Limb (tissue), 2 donors: ENCODE results near the gene UBE2O.

Source experiments
- DNase-seq, 2 donors: peaks; one replicate each; pipeline ENCODE4 v3.0.0-alpha.2; 2016; ENCODE audit errors: extremely low spot score in 2 of 2

UBE2O gene

GRCh38 chr17:76391200-76391715 is 61.7 kb downstream of the UBE2O start:
- no peak for DNase-seq

DNA sequence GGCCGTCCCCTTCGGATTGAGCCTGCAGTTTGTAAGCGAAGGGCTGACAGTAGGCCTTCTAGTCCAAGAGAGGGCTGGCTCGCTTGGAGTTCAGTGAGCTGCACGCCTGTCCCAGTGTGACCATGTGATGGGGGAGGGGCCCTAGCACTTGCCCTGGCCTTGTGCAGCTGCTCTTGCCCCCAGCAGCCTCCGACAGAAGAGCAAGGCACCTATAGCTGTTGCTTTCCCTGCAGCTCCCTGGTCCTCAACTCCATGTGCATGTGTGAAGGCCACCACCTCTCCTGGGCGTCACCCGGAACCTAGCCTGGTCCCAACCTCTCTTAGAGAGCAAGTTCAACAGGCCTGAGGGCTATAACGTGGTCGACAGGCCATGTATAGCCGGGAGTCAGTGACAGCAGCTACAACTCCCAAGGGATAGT is 62.9 kb downstream of the UBE2O start:
- DNase-seq: no peak

DNA sequence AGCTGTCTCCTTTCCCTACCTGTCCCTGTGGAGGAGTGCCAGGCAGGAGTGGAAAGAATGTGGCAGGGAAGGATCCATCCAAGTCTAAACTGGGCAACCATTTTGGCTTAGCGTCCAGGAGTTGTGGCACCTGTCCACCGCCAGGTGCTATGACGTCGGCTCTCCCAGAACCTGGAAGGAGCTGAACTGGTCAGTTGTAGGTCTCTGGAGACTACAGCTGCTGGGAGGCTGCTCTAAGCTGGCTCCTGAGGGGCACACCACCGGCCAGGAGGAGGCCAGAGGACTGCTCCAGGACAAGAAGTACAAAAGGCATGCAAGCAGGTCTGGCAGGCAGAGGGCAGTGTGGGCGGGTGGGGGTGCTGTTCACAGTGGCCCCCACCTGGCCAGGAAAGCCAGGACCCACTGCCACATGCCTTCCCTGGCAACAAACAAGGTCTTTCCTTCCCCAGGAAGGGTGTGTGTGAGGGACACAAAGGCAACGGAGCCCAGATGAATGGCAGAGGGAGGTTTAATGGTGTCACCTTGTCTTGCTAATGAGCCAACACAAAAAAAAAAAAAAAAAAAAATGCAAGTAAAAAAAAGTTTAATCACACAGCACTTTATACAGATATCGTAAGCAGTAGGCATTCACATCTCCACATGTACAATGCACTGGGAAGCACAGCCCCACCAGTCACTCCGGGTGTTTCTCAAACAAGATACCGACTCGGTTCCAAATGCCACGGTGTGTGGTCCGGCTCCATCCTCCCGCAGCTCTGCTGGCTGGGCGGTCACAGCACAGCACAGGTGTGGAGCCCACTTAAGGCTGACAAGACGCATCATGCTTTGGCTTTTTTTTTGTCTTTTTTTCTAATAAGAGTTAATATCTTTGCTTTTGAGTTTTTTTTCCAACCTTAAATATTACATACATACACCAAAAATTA is 63.7 kb downstream of the UBE2O start:
- no peak for DNase-seq

DNA sequence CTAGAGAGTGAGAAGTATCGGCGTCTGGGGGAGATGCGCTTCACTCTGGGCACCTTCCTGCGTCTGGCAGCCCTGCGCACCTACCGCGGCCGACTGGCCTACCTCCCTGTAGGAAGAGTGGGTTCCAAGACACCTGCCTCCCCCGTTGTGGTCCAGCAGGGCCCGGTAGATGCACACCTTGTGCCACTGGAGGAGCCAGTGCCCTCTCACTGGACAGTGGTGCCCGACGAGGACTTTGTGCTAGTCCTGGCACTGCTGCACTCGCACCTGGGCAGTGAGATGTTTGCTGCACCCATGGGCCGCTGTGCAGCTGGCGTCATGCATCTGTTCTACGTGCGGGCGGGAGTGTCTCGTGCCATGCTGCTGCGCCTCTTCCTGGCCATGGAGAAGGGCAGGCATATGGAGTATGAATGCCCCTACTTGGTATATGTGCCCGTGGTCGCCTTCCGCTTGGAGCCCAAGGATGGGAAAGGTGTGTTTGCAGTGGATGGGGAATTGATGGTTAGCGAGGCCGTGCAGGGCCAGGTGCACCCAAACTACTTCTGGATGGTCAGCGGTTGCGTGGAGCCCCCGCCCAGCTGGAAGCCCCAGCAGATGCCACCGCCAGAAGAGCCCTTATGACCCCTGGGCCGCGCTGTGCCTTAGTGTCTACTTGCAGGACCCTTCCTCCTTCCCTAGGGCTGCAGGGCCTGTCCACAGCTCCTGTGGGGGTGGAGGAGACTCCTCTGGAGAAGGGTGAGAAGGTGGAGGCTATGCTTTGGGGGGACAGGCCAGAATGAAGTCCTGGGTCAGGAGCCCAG is 65.8 kb downstream of the UBE2O start:
- no peak for DNase-seq

DNA sequence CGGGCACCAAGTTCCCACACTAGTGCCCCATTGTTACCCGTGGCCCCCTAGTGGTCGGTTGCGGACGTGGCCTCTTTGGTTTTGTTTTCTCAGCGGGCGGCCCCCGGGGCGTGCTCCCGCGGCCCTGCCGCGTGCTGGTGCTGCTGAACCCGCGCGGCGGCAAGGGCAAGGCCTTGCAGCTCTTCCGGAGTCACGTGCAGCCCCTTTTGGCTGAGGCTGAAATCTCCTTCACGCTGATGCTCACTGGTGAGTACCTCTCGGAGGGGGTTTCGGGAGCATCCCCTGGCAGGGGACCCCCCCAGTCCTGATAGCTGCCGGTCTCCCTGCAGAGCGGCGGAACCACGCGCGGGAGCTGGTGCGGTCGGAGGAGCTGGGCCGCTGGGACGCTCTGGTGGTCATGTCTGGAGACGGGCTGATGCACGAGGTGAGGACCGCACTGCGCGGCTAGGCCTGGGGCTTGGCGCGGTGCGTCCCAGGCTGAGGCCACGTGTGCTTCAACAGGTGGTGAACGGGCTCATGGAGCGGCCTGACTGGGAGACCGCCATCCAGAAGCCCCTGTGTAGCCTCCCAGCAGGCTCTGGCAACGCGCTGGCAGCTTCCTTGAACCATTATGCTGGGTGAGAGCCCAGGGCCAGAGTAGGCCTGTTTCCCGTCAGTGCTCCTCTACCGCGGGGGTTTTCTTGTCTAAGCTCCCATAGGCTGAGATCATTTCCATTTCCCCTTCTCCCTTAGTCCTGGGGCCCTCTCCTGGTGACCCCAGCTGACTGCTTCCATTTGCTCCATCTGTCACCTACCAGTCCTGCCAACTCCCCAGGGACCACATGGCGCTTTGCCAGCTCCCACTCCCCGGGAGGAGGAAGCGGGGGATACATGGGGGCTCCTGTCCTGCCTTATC is 66.8 kb downstream of the UBE2O start:
- DNase-seq: peak; percentile 31 to 82

DNA sequence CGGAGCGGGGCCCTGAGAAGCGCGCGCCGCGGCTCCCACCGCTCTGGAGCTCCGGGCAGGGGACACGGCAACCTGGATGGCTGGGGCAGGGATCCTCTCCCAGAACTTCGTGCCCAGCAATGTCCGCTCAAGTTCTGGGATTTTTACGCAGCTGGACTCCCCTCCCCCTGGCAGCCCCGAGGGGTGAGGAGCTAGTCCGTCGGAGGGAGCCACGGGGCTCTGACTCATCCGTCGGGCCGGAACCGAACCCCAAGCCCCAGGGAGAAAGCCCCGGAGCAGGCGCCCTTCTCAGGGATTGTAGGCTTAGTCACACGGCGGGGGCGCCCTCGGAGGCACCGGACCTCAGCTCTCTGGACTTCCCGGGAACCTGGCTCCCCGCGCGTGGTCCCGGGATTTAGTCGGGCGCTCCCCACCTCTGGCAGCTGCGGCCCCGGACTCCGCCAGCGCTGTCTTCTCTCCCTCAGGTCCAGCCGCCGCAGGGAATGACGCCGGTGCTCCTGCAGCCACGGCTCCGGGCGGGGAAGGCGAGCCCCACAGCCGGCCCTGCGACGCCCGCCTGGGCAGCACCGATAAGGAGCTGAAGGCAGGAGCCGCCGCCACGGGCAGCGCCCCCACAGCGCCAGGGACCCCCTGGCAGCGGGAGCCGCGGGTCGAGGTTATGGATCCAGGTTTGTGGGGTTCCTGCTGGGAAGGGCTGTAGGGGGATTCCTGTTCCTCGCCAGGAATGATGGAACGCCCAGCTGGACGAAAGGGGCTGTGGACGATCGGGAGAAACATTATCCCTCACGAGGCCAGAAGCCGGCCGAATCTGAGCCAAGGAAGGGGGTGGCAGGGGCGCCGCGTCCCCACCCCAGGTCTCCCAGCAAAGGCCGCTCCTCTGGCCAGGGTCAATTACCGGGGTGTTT is 67.7 kb downstream of the UBE2O start:
- no peak for DNase-seq

DNA sequence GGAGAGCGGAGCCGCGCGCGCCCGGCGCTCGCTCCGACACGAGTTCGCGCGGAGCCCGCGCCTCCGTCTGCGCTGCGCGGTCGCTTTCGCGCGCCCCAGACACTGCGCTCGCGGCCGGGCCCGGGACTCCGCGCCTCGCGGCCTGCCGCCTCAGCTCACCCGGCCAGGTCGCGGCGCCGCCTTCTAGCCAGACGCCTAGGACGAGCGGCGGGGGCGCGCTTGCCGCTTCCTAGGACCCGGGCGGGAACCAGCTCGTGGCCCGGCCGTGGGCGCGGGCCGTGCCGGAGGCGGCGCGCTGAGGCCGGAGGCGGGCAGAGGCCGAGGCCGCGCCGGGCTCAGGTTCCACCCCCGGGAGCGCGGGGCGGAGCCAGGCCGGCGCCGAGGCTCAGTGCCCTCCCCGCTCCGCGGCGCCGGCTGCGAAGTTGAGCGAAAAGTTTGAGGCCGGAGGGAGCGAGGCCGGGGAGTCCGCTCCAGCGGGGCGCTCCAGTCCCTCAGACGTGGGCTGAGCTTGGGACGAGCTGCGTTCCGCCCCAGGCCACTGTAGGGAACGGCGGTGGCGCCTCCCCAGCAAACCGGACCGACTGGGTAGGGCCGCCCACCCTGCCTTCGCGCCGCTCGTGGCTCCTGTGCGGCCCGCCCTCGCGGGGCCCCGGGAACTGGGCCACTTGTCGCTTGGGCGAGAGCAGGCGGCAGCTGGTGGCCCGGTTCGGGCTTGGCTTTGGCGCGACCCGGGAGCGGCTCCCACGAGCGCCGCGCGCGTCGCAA is 68.5 kb downstream of the UBE2O start, which contains the start of gene SPHK1:
SPHK1 (plus strand) TSS at position 388 of the 765 bp plus-strand sequence. CDS start 1,036 bp downstream, outside the sequence.
- peak; percentile 53 to 80 for DNase-seq

- peak; percentile 32 to 74 for DNase-seq
These were observed 69.3 kb downstream of the UBE2O start for GRCh38 chr17:76383546-76384221.

GRCh38 chr17:76382803-76383545 is 70.0 kb downstream of the UBE2O start:
- DNase-seq: peak in 1 of 2 donors; percentile 78

DNA sequence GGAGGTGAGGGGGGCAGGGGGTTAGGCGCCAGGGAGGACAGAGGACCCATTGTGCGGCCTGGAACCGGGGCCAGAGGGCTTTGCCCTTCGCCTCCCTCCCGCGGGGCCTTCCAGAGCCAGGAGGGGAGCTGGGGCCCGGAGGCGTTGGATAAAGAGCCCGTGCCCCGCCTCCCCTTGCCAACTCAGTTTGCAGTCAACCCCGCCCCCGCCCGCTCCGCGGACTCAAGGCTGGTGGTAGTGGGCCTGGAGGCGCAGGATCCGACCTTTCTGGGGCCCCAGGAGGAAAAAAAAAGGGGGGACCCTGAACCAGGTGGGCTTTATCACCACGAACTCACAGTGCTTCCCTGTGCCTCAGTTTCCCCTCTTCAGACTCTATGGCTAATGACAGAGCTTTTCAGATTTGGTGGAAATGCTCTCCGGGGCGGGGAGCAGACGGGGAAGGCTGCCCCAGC is 70.6 kb downstream of the UBE2O start:
- DNase-seq: peak in 1 of 2 donors; percentile 75

DNA sequence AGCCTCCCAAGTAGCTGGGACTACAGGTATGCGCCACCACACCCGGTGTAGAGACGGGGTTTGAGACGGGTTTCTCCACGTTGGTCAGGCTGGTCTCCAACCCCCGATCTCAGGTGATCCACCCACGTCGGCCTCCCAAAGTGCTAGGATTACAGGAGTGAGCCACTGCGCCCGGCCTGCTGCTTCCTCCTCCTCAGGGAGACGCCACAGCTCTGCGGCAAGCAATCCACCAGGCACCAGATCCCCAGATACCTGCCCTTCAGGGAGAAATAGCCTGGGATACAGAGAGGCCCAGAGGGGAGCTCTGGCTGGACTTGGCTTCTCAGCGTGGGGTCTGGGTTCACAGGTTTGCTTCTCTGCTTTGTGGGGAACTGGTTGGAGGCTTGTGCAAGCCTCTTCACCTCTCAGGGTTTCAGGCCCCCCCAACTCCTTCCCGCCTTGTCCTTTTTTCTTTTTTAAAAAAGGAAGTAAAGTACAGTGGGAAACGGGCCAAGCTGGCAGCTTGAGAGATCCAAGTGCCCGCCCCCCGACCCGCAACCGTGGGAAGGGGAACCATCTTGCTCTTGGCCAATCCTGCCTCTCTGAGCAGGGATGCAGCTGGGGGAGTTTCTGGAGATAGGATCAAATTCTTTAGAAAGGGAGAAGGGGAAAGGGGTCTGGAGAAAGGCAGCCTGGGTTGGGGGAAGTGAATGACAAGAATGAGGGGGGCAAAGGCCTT is 71.2 kb downstream of the UBE2O start:
- no peak for DNase-seq

GRCh38 chr17:76379646-76380376 is 73.1 kb downstream of the UBE2O start:
- no peak for DNase-seq

- DNase-seq: no peak
These were observed 73.7 kb downstream of the UBE2O start for GRCh38 chr17:76379275-76379641.

DNA sequence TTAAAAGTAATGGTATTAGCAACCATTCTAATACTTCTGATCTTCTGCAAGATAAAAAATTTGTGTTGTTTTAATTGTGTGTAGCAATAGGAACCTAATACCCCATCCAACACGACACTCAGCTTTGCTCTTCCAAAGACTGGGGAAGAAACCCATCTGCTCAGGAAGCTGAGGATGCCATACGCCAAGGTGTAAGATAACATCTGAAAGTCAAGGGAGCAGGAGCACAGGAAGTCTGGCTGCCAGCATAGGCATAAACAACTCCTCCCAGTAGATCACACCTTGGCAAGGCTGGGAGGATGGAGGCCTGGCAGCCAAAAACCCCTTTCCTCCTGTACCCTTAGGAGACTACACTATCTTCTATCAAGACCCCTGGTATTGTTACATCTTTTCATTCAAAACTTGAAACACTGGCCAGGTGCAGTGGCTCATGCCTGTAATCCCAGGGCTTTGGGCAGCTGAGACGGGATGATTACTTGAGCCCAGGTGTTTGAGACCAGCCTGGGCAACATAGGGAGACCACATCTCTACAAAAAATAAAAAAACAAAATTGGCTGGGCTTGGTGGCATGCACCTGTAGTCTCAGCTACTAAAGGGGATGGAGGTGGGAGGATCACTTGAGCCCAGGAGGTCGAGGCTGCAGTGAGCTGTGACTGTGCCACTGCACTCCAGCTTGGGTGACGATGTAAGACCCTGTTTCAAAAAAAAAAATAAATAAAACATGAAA is 74.2 kb downstream of the UBE2O start:
- DNase-seq: no peak

- DNase-seq: no peak
These were observed 76.4 kb downstream of the UBE2O start for GRCh38 chr17:76376318-76377133.
